ENCODE data around the gene MYO18A.

The MYO18A gene

DNA sequence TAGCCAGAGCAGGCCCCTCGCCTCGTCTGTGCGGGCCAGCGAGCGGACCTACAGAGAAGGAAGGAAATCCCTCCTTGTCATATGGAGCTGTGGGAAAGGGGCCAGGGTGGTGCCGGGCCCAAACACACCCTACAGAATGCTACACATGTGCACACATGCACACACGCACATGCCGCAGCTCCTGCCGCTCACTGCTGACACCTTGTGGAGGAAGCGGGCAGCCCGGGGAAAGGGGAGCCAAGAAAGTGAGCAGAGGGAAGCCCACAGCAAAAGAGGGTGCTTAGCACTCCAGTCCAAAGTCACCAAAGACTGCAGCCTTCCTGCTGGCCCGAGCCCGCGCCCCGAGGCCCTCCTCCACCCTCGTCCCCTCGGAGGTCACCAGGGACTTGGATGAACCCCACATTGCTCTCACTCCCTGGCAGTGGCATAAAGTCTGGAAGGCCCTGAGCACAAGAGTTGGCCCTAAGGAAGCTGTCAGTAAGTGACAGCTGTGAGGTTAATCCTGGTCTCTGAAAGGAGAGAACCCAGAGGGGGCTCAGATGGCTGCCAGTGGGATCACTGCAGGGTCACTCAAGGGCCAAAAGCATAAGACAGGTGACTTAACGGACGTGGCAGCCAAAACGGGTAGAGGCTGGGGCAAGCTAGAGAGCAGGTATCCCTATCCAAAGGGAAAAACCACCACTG is 68.2 kb downstream of the MYO18A start:
- H3K9ac ChIP-seq (ENCODE audit: low read length) = no peak overlapping the region
- H3K27me3 ChIP-seq (ENCODE audit: control insufficient read depth, insufficient read depth, low read length) = no peaks in the 10 kb centered on the region
- H3K27ac ChIP-seq (ENCODE audit: low read depth, low read length) = no peak overlapping the region
- H3K36me3 ChIP-seq (ENCODE audit: control insufficient read depth, insufficient read depth, low read length) = peaks cover 33% of the 10 kb centered on the region
- H3K4me1 ChIP-seq (ENCODE audit: control insufficient read depth, insufficient read depth, low read length) = peaks cover 27% of the 10 kb centered on the region; the same call in 1 of the 2 replicates
- H3K4me3 ChIP-seq (ENCODE audit: low read depth, low read length) = no peak overlapping the region
- H3K9me3 ChIP-seq (ENCODE audit: control insufficient read depth, insufficient read depth, low read depth, low read length) = no peaks in the 10 kb centered on the region

DNA sequence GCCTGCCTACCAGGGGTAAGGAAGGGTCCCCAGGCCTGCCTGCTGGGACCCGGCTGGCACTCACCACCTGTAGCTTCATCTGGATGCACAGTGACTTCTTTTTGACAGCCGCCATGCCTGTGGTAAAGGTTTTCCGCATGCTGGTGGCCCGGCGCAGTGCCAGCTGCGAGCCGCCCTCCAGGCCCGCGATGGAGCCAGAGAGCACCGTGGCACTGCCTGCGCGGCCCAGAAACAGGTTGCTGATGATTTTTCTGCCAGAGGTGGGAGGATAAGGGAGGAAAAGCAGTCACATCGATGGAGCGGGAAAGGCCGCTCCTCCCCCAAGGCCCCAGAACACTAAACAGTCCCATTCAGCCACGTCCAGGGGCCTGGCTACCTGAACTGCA is 69.8 kb downstream of the MYO18A start:
- Histone ChIP-seq H3K4me1 (ENCODE audit: control insufficient read depth, insufficient read depth, low read length) (peaks cover 16% of the 10 kb centered on the region; the same call in 1 of the 2 replicates), H3K27ac (ENCODE audit: low read depth, low read length) (no peak overlapping the region), H3K9ac (ENCODE audit: low read length) (no peak overlapping the region), H3K36me3 (ENCODE audit: control insufficient read depth, insufficient read depth, low read length) (peaks cover 39% of the 10 kb centered on the region), H3K27me3 (ENCODE audit: control insufficient read depth, insufficient read depth, low read length) (no peaks in the 10 kb centered on the region), H3K9me3 (ENCODE audit: control insufficient read depth, insufficient read depth, low read depth, low read length) (no peaks in the 10 kb centered on the region), H3K4me3 (ENCODE audit: low read depth, low read length) (no peak overlapping the region)

DNA sequence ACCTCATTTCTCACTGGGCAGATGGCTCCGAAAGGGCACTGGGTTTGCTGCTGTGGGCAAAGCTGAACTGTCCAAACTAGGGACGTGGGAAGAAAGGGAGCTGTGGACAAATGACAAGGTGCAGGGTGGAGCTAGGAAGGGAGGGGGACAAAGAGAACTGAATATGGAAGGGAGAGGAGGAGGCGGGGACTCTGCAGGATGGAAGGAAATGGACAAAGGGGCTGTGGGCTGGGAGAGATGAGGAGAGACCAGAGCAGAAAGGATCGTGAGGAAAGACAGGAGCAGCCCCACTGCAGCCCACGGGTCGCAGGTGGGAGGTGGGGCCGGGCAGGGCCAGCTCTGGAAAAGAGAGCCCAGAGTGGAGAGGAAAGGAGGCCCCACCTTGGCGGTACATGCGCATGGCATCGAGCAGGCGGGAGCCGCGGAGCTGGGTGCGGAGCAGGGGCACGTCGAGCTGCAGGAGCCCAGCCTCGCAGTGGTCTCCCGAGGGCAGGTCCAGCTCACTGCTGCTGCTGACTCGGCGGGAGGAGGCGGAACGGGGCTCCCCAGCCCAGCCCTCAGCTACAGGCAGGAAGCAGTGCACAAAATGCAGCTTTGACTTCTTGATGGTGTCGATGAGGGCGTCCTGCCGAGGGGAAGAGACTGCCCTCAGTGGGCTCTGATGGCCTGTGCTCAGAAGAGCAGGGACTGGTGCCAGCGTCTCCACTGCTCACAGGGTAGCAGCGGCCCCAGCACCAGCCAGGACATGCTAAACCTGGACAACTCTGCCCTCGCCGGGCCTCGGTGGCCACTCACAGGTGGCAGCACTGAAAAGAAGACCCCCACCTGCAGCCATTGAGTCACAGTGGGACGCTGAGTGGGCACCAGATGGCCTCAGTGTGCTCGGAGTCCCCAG is 70.5 kb downstream of the MYO18A start:
- H3K4me3 ChIP-seq (ENCODE audit: low read depth, low read length) = no peak overlapping the region
- H3K4me1 ChIP-seq (ENCODE audit: control insufficient read depth, insufficient read depth, low read length) = peaks cover 16% of the 10 kb centered on the region; the same call in 1 of the 2 replicates
- H3K27me3 ChIP-seq (ENCODE audit: control insufficient read depth, insufficient read depth, low read length) = no peaks in the 10 kb centered on the region
- no peak overlapping the region for H3K27ac ChIP-seq (ENCODE audit: low read depth, low read length)
- peaks cover 33% of the 10 kb centered on the region for H3K36me3 ChIP-seq (ENCODE audit: control insufficient read depth, insufficient read depth, low read length)
- H3K9ac ChIP-seq (ENCODE audit: low read length) = peak overlapping the region; percentile 34
- no peaks in the 10 kb centered on the region for H3K9me3 ChIP-seq (ENCODE audit: control insufficient read depth, insufficient read depth, low read depth, low read length)

DNA sequence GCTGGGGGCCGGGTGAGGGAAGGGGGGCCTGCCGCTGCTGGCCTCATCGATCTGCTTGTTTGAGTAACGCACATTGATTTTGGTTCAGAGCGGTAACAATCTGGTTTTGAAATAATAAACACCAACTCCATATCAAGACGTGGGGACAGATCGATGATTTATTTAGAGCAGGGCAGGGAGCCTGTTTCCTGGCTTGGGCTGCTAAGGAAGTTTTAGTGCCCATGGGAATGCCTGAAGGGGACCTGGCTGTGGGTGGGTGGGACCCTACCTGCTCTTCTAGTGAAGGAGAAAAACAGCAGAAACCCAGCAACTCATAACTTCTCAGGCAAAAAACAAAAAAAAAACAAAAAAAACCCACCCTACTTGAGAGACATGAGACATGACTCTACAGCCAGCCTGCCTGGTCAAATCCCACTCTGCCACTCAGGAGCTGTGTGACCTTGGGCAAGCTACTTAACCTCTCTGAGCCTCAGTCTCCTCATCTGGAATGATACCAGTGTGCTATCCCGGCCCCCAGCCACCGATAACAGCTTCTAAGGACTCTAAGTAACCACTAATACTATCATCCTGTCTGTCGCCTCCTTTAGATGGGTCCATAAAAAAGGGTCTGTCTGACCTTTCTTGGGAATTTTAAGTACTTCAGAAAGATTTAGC is 71.2 kb downstream of the MYO18A start:
- no peaks in the 10 kb centered on the region for H3K27me3 ChIP-seq (ENCODE audit: control insufficient read depth, insufficient read depth, low read length)
- no peaks in the 10 kb centered on the region for H3K9me3 ChIP-seq (ENCODE audit: control insufficient read depth, insufficient read depth, low read depth, low read length)
- H3K9ac ChIP-seq (ENCODE audit: low read length) = no peak overlapping the region
- H3K36me3 ChIP-seq (ENCODE audit: control insufficient read depth, insufficient read depth, low read length) = peaks cover 35% of the 10 kb centered on the region
- H3K4me1 ChIP-seq (ENCODE audit: control insufficient read depth, insufficient read depth, low read length) = peaks cover 16% of the 10 kb centered on the region; the same call in 1 of the 2 replicates
- no peak overlapping the region for H3K4me3 ChIP-seq (ENCODE audit: low read depth, low read length)
- no peak overlapping the region for H3K27ac ChIP-seq (ENCODE audit: low read depth, low read length)

DNA sequence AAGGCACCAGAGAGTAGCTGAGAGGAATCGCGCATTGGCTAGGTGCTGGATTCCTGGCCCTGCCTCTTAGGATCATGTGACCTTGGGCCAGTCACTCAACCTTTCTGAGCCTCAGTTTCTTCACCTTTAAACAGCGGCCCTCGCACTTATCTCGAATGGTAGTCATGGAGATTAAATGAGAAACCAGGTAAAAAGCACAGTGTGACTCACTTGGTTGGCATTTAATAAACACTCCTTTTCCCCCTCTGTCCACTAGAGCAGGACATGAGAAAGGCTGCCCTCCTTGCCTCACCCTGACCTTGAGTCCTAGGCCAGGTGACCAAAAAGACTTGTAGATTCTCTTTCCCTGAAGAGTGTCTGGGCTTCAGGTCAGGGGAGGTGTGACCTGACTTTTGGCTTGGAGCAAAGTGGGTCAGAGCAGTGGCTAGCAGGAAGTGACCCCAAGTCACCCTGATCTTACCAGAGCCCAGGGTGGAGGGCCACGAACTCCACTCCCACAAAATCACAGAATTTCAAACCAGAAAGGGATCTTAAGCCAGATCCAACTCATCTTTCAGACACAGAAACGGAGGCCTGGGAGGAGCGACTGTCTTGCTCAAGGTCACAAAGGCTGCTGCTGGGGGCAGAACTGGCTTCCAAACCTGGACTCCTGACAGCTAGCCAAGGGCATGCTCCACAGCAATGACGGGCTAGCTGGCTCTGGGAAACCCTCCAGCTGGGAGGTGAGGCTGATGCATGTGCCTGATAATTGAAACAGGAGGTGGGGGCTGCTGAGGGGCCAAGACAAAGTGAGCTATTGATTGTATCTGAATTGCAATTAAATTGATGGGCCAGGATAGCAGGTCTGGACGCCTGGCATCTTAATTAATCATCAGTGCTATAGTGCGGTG is 72.0 kb downstream of the MYO18A start:
- Histone ChIP-seq H3K4me1 (ENCODE audit: control insufficient read depth, insufficient read depth, low read length) (peaks cover 16% of the 10 kb centered on the region; the same call in 1 of the 2 replicates), H3K27ac (ENCODE audit: low read depth, low read length) (no peak overlapping the region), H3K9me3 (ENCODE audit: control insufficient read depth, insufficient read depth, low read depth, low read length) (no peaks in the 10 kb centered on the region), H3K27me3 (ENCODE audit: control insufficient read depth, insufficient read depth, low read length) (no peaks in the 10 kb centered on the region), H3K4me3 (ENCODE audit: low read depth, low read length) (no peak overlapping the region), H3K9ac (ENCODE audit: low read length) (no peak overlapping the region), H3K36me3 (ENCODE audit: control insufficient read depth, insufficient read depth, low read length) (peaks cover 39% of the 10 kb centered on the region)

DNA sequence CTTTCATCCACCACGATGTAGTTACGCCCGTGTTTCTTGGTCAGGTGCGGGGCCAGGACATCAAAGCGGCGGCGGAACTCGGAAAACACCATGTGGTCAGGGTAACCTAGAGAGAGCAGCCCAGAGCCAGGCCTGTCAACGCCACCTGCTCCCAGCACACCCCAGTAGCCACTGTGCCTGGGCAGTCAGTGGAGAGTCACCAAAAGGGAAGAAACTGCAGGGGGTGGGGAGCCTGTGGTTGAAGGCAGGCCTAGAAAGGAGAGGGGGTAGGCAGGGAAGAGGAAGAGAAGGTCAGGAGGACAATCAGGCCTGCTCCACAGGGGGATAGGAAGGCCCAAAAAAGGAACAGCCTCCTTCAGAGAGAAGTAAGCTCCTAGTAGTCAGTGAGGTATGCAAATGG is 73.1 kb downstream of the MYO18A start:
- peaks cover 21% of the 10 kb centered on the region; the same call in 1 of the 2 replicates for H3K4me1 ChIP-seq (ENCODE audit: control insufficient read depth, insufficient read depth, low read length)
- peaks cover 39% of the 10 kb centered on the region for H3K36me3 ChIP-seq (ENCODE audit: control insufficient read depth, insufficient read depth, low read length)
- no peaks in the 10 kb centered on the region for H3K27me3 ChIP-seq (ENCODE audit: control insufficient read depth, insufficient read depth, low read length)
- no peaks in the 10 kb centered on the region for H3K9me3 ChIP-seq (ENCODE audit: control insufficient read depth, insufficient read depth, low read depth, low read length)
- H3K27ac ChIP-seq (ENCODE audit: low read depth, low read length) = no peak overlapping the region
- no peak overlapping the region for H3K4me3 ChIP-seq (ENCODE audit: low read depth, low read length)
- H3K9ac ChIP-seq (ENCODE audit: low read length) = no peak overlapping the region

DNA sequence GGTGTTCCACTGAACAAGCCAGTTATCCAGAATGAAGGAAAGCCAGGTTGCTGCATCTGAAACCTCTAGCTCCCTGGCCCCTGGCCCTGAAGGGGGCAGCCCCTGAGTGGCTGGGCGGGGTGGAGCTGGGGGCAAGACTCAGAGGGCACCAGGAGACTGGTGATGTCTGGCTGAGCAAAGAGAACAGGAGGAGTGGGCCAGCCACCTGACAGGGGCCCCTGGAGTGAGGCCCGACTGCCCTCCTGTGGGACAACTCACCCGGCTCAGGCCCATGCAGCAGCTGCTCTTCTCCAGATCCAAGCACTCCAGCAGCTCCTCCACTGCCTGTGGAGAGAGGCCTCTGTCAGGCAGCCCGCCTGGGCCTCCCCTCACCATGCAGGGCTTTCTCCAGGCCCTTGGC is 76.9 kb downstream of the MYO18A start:
- no peak overlapping the region for H3K27ac ChIP-seq (ENCODE audit: low read depth, low read length)
- peaks cover 31% of the 10 kb centered on the region for H3K36me3 ChIP-seq (ENCODE audit: control insufficient read depth, insufficient read depth, low read length)

DNA sequence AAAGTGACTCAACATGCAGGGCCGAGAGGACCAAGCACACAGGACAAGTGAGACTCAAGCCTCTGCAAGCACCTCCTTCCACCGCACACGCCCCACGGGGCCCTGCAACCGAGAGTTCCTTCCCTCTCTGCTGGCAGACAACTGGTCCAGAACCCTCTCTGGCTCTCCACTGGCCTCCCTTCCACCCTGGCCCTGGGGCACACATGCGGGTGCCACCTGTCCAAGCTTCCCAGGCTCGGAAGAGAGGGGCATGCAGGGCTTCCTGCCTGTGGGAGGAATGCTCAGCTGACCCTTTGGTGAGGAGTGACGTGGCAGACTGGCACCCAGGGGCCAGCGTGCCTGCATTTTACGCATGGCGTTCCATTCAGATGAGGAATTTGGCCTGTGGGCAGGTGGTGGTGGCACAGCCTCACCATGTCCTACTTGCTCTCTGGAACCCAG is 77.4 kb downstream of the MYO18A start:
- Histone ChIP-seq H3K27ac (ENCODE audit: low read depth, low read length) (no peak overlapping the region), H3K9ac (ENCODE audit: low read length) (no peak overlapping the region), H3K36me3 (ENCODE audit: control insufficient read depth, insufficient read depth, low read length) (peaks cover 34% of the 10 kb centered on the region)

More for the DNA sequence above, 76.9 kb downstream of the MYO18A start:
- Histone ChIP-seq H3K4me3 (ENCODE audit: low read depth, low read length) (no peak overlapping the region), H3K27me3 (ENCODE audit: control insufficient read depth, insufficient read depth, low read length) (no peaks in the 10 kb centered on the region), H3K9me3 (ENCODE audit: control insufficient read depth, insufficient read depth, low read depth, low read length) (no peaks in the 10 kb centered on the region), H3K9ac (ENCODE audit: low read length) (no peak overlapping the region), H3K4me1 (ENCODE audit: control insufficient read depth, insufficient read depth, low read length) (peaks cover 28% of the 10 kb centered on the region)

DNA sequence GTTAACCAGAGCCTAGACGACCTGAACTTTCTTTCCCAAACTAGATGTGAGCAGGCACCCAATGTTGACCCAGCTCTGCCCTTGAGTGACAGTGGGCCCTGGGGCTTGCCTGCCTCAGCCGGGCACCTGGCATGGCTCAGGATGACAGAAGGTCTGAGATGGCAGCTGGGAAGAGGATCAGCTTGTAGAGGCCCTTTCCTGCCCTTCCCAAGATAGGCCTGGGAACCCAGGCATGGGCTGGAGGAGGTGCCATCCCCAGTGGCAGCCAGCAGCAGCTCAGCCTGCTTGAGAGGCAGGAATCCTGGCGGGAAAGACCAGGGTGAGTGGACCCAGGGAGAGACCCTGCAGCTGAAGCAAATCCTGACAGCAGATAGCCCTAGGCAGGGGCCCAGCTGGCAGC is 78.2 kb downstream of the MYO18A start:
- Histone ChIP-seq H3K27me3 (ENCODE audit: control insufficient read depth, insufficient read depth, low read length) (no peaks in the 10 kb centered on the region), H3K9ac (ENCODE audit: low read length) (no peak overlapping the region), H3K4me1 (ENCODE audit: control insufficient read depth, insufficient read depth, low read length) (peaks cover 25% of the 10 kb centered on the region), H3K4me3 (ENCODE audit: low read depth, low read length) (no peak overlapping the region), H3K9me3 (ENCODE audit: control insufficient read depth, insufficient read depth, low read depth, low read length) (no peaks in the 10 kb centered on the region), H3K27ac (ENCODE audit: low read depth, low read length) (no peak overlapping the region), H3K36me3 (ENCODE audit: control insufficient read depth, insufficient read depth, low read length) (peaks cover 39% of the 10 kb centered on the region)

More for the DNA sequence above, 77.4 kb downstream of the MYO18A start:
- peaks cover 25% of the 10 kb centered on the region for H3K4me1 ChIP-seq (ENCODE audit: control insufficient read depth, insufficient read depth, low read length)
- H3K27me3 ChIP-seq (ENCODE audit: control insufficient read depth, insufficient read depth, low read length) = no peaks in the 10 kb centered on the region
- H3K4me3 ChIP-seq (ENCODE audit: low read depth, low read length) = no peak overlapping the region
- H3K9me3 ChIP-seq (ENCODE audit: control insufficient read depth, insufficient read depth, low read depth, low read length) = no peaks in the 10 kb centered on the region

DNA sequence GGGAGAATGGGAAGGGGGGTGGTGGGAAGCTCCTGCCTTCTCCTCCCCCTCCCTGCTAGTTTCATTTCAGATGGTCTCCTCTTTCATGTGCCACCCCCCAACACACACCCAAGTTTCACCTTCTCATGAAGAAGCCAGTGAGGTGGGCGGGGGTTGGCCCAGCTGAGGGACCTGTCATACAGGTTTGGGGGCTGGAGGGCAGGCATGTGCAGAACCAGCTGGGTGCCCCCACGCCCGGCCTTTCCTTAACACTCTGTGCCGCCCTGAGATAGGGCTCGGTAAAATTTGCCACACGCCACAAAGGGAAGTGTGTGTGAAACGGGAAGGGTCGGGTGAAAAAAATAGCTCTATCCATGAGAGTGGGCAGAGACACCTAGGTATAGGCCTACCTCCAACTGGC is 79.9 kb downstream of the MYO18A start:
- Histone ChIP-seq H3K4me3 (ENCODE audit: low read depth, low read length) (no peak overlapping the region), H3K4me1 (ENCODE audit: control insufficient read depth, insufficient read depth, low read length) (peaks cover 29% of the 10 kb centered on the region), H3K9me3 (ENCODE audit: control insufficient read depth, insufficient read depth, low read depth, low read length) (no peaks in the 10 kb centered on the region), H3K36me3 (ENCODE audit: control insufficient read depth, insufficient read depth, low read length) (peaks cover 49% of the 10 kb centered on the region), H3K27me3 (ENCODE audit: control insufficient read depth, insufficient read depth, low read length) (no peaks in the 10 kb centered on the region), H3K27ac (ENCODE audit: low read depth, low read length) (no peak overlapping the region), H3K9ac (ENCODE audit: low read length) (no peak overlapping the region)
